GM12878 (cell line): ENCODE measurements around the gene CRTC1. TPM values are rescaled to one million over a fixed set of nuclear protein-coding genes. Genes with fewer than 3 reads are reported as not detected.

Experiments
- ATAC-seq: fragments of 200-7000 bp; cut with Tn5 transposase; 3 replicates; pipeline ENCODE4 v1.9.1; 2020; ENCODE audit warnings: mild to moderate bottlenecking, moderate library complexity
- BruUV-seq: library from RNA; stranded (reverse); fragments of 400-500 nt; replicated peaks from 2 replicates; lab custom pipeline; 2021; lab: Mats Ljungman, UMichigan
- CTCF ChIA-PET: fragments of 300-600 bp; sonication (Branson Sonifier 250); formaldehyde crosslinking; extraction: SDS; loops from one replicate; lab custom pipeline; 2021; ENCODE audit warnings: inconsistent platforms; lab: Yijun Ruan, JAX
- POLR2A ChIA-PET: fragments of 350-600 bp; formaldehyde crosslinking; extraction: SDS; loops from one replicate; lab custom pipeline; 2021; ENCODE audit warnings: inconsistent platforms; lab: Charles Lee
- RAD21 ChIA-PET: fragments of 300-600 bp; sonication (Branson Sonifier 250); formaldehyde crosslinking; loops from one replicate; lab custom pipeline; 2023; ENCODE audit warnings: antibody characterized with exemption; ENCODE audit not compliant: unreplicated experiment; lab: Charles Lee
- SMC1A ChIA-PET: fragments of 300-600 bp; sonication (Branson Sonifier 250); formaldehyde crosslinking; loops from one replicate; lab custom pipeline; 2023; ENCODE audit not compliant: unreplicated experiment, uncharacterized antibody; lab: Charles Lee
- DNase-seq: peaks from one replicate; pipeline ENCODE4 v3.0.0-alpha.2; 2011; ENCODE audit warnings: low read depth, low spot score
- FAIRE-seq: peaks from 3 replicates; lab custom pipeline; 2011; peaks lifted over from hg19 to GRCh38; lab: Jason Lieb, UNC
- H2AFZ ChIP-seq: 2 replicates; pipeline ENCODE4 v1.6.0; 2011; ENCODE audit warnings: low read depth, low read length, control low read depth; ENCODE audit not compliant: control insufficient read depth
- H3K27ac ChIP-seq: 2 replicates; pipeline ENCODE4 v1.5.1; 2011; ENCODE audit warnings: control low read depth; ENCODE audit not compliant: control insufficient read depth, insufficient read depth
- H3K27me3 ChIP-seq, 2 experiments: replicated peaks in 1 of 2; 2 replicates each; pipeline versions ENCODE4 v1.6.0 to v1.6.1; 2011; ENCODE audit warnings: low read length in 1 of 2; ENCODE audit not compliant: control insufficient read depth in 2 of 2, insufficient read depth in 2 of 2
- H3K36me3 ChIP-seq, 2 experiments: 2 replicates each; pipeline ENCODE4 v1.5.1; 2011; ENCODE audit warnings: low read length in 1 of 2; ENCODE audit not compliant: control insufficient read depth in 2 of 2, insufficient read depth in 2 of 2
- H3K4me1 ChIP-seq: 2 replicates; pipeline ENCODE4 v1.6.1; 2011; ENCODE audit warnings: mild to moderate bottlenecking, low read length, moderate library complexity, mixed read lengths; ENCODE audit not compliant: control insufficient read depth, insufficient read depth
- H3K4me2 ChIP-seq: 2 replicates; pipeline ENCODE4 v1.6.0; 2011; ENCODE audit warnings: control low read depth; ENCODE audit not compliant: control insufficient read depth, insufficient read depth
- H3K4me3 ChIP-seq: fragments of 200-600 bp; sonication (generic); 2 replicates; pipeline ENCODE4 v1.5.1; 2016
- H3K79me2 ChIP-seq: 2 replicates; pipeline ENCODE4 v1.6.0; 2011; ENCODE audit warnings: low read length; ENCODE audit not compliant: control insufficient read depth, insufficient read depth
- H3K9ac ChIP-seq: 2 replicates; pipeline ENCODE4 v1.8.0; 2011; ENCODE audit warnings: low read length, control low read depth, mixed read lengths; ENCODE audit not compliant: control insufficient read depth, insufficient read depth
- H3K9me3 ChIP-seq: replicated peaks from 3 replicates; pipeline ENCODE4 v1.5.1; 2011; ENCODE audit warnings: mild to moderate bottlenecking, low read length; ENCODE audit not compliant: control insufficient read depth, insufficient read depth
- H4K20me1 ChIP-seq: 2 replicates; pipeline ENCODE4 v1.6.0; 2011; ENCODE audit not compliant: control insufficient read depth, insufficient read depth
- CBX3 ChIP-seq: fragments of 200-600 bp; sonication (generic); IDR thresholded peaks from 2 replicates; pipeline ENCODE4 v1.6.1; 2016; ENCODE audit warnings: low read depth, borderline replicate concordance
- CHD4 ChIP-seq: fragments of 200-600 bp; sonication (generic); IDR thresholded peaks from 2 replicates; pipeline ENCODE4 v1.6.1; 2016; ENCODE audit warnings: mild to moderate bottlenecking
- HDAC6 ChIP-seq: fragments of 200-600 bp; sonication (generic); IDR thresholded peaks from one replicate; pipeline ENCODE4 v1.8.0; 2017; ENCODE audit warnings: antibody characterized with exemption; ENCODE audit not compliant: unreplicated experiment
- IKZF2 ChIP-seq, 2 experiments: fragments of 450-650 bp; IDR thresholded peaks; 2 replicates each; pipeline ENCODE4 v1.6.1; 2017; ENCODE audit warnings: mild to moderate bottlenecking in 2 of 2, moderate library complexity in 2 of 2
- NKRF ChIP-seq: fragments of 450-650 bp; conservative IDR thresholded peaks from 2 replicates; pipeline ENCODE4 v1.6.1; 2017; ENCODE audit warnings: mild to moderate bottlenecking, moderate library complexity
- NR2F1 ChIP-seq: fragments of 450-650 bp; conservative IDR thresholded peaks from 2 replicates; pipeline ENCODE4 v1.6.1; 2017; ENCODE audit warnings: mild to moderate bottlenecking
- POU2F2 ChIP-seq: IDR thresholded peaks from 3 replicates; pipeline ENCODE4 v1.6.1; 2011; ENCODE audit warnings: low read depth, mild to moderate bottlenecking, low read length, borderline replicate concordance
- SP1 ChIP-seq: IDR thresholded peaks from one replicate; pipeline ENCODE4 v1.6.1; 2011; ENCODE audit warnings: low read depth, low read length
- SREBF2 ChIP-seq: IDR thresholded peaks from 2 replicates; pipeline ENCODE4 v1.6.1; 2012; ENCODE audit warnings: mild to moderate bottlenecking, low read length
- WGBS: methylation state at CpG from one replicate; pipeline ENCODE4 v1.1.6; 2016; ENCODE audit warnings: low lambda C conversion rate; ENCODE audit not compliant: insufficient replicate concordance, insufficient coverage; ENCODE audit errors: missing lambda C conversion rate; 5-methylcytosine and 5-hydroxymethylcytosine counted together
- in situ Hi-C: fragments of 300-500 bp; cut with MboI; formaldehyde crosslinking; loops from 9 replicates; pipeline ENCODE4 v1.14.3; 2018; ENCODE audit warnings: mixed read lengths
- intact Hi-C: fragments of 100-400 bp; cut with micrococcal nuclease; formaldehyde crosslinking; loops from one replicate; pipeline ENCODE4 v1.14.2; 2022; ENCODE audit not compliant: unreplicated experiment
- polyA plus RNA-seq, 11 experiments: library from polyadenylated mRNA; depleted of rRNA in 4 of 11; unstranded in 6 of 11; stranded (reverse) in 5 of 11; fragments of >200 nt; fragmentation: Nextera tagmentation in 4 of 11; fragmentation: Illumina TruSeq in 1 of 11; extraction: Ambion mirVana in 4 of 11; extraction: Trizol in 1 of 11; gene quantifications; 1 replicate in 1 of 11; 2 replicates in 10 of 11; pipeline versions ENCODE4 v1.2.1 to v1.2.3, GENCODE V29; 2011 to 2016; ENCODE audit warnings: inconsistent platforms in 2 of 11, missing spikeins in 2 of 11, low read depth in 1 of 11
- total RNA-seq, 4 experiments: library from RNA; depleted of rRNA in 3 of 4; stranded (reverse); fragments of >200 nt in 3 of 4; fragmentation: Illumina TruSeq in 1 of 4; extraction: Trizol in 1 of 4; gene quantifications; 2 replicates each; pipeline versions ENCODE4 v1.2.1 to v1.2.3, GENCODE V29; 2013 to 2021
- TF ChIP-seq, protein P1 (sequence below): IDR thresholded peaks from 2 replicates; pipeline ENCODE4 v1.6.1; 2012; ENCODE audit warnings: low read length, inconsistent platforms
- TF ChIP-seq, protein P2 (sequence below): IDR thresholded peaks from 2 replicates; pipeline ENCODE4 v1.6.1; 2011; ENCODE audit warnings: low read depth, mild to moderate bottlenecking, low read length, moderate library complexity, borderline replicate concordance; ENCODE audit errors: extremely low read depth

Gene CRTC1
- total and polyA plus RNA-seq, 10 of the 15 experiments (the other 5 are each of a cell fraction or from before 2014, with no cell fraction given), result 0.02 to 4.6 (median 1.1) TPM; not detected in 1

- TF ChIP-seq, protein P1, sequence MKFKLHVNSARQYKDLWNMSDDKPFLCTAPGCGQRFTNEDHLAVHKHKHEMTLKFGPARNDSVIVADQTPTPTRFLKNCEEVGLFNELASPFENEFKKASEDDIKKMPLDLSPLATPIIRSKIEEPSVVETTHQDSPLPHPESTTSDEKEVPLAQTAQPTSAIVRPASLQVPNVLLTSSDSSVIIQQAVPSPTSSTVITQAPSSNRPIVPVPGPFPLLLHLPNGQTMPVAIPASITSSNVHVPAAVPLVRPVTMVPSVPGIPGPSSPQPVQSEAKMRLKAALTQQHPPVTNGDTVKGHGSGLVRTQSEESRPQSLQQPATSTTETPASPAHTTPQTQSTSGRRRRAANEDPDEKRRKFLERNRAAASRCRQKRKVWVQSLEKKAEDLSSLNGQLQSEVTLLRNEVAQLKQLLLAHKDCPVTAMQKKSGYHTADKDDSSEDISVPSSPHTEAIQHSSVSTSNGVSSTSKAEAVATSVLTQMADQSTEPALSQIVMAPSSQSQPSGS, result no peak
- no peak for TF ChIP-seq HDAC6
- no peak for TF ChIP-seq NR2F1
- TF ChIP-seq IKZF2 (IDR thresholded peaks at IDR 0.05), result no peak
Observed at GRCh38 chr19:18828786-18829185, 145.3 kb downstream of the CRTC1 start (continued).

DNA sequence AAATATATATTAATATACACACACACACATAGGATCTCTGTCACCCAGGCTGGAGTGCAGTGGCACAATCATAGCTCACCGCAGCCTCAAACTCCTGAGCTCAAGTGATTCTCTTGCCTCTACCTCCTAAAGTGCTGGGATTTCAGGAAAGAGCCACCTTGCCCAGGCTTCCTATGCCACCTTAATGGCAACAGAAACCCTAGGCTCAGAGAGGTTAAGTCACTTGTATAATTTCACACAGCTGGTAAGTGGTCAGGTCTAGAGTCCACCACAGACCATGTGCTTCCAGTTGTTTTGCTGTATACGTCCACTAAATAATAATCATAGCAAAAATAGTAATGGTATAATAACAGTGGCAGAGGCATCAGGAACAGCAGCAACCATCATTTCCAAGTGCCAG is 147.0 kb downstream of the CRTC1 start:
- in situ Hi-C loops, result no loop called here
- H4K20me1 ChIP-seq, result peaks cover 13% of the 10 kb centered on the region; the same call in 1 of the 2 replicates
- POLR2A ChIA-PET, result interaction anchor here (0.6 to 0.7 kb wide), 2 partner anchors 250 to 447 kb away, joined by 3 to 5 read pairs; no protein-coding TSS in a partner anchor

More for the DNA sequence above, 147.0 kb downstream of the CRTC1 start:
- FAIRE-seq (no peak), ATAC-seq (no peak), DNase-seq (no peak)
- Histone ChIP-seq H3K9ac (no peak overlapping the region), H3K36me3 (peaks cover 1 to 6% of the 10 kb centered on the region in 2 experiments; a peak in 3 of 4 replicates), H3K27ac (no peak overlapping the region), H3K4me1 (no peaks in the 10 kb centered on the region; the same call in 1 of the 2 replicates), H2AFZ (no peak overlapping the region), H3K4me3 (no peak overlapping the region), H3K27me3 (no peaks in the 10 kb centered on the region), H3K79me2 (peaks cover 37% of the 10 kb centered on the region), H3K9me3 (peaks cover 2% of the 10 kb centered on the region; the same call in 1 of the 3 replicates), H3K4me2 (no peak overlapping the region)
- intact Hi-C loops, result loop anchor here (5.0 kb wide), 1 partner anchor 238 kb away; no protein-coding TSS in a partner anchor
- CTCF ChIA-PET, result interaction anchor here (2.3 to 3.3 kb wide), 2 partner anchors 17 to 310 kb away, joined by 7 to 19 read pairs; no protein-coding TSS in a partner anchor
- SMC1A ChIA-PET, result interaction anchor here (1.1 to 2.7 kb wide), 2 partner anchors 17 to 89 kb away, joined by 3 to 11 read pairs; partner anchors contain the start of genes COPE and DDX49
- BruUV-seq, result no TSS peak
- RAD21 ChIA-PET, result interaction anchor here (1.7 kb wide), 1 partner anchor 17 kb away, joined by 4 read pairs; no protein-coding TSS in a partner anchor
- WGBS, result 82% methylated on average over 2 of the region's 2 CpGs
- no peak for TF ChIP-seq CHD4
- TF ChIP-seq, protein P2, sequence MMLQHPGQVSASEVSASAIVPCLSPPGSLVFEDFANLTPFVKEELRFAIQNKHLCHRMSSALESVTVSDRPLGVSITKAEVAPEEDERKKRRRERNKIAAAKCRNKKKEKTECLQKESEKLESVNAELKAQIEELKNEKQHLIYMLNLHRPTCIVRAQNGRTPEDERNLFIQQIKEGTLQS, result no peak
- TF ChIP-seq SREBF2, result no peak
- TF ChIP-seq CBX3, result no peak
- TF ChIP-seq POU2F2, result no peak
- no peak for TF ChIP-seq SP1
- no peak for TF ChIP-seq NKRF
